ENCODE data around the gene PRKCH.

- TF ChIP-seq USF2 (IDR thresholded peaks at IDR 0.05) (no peak), CTCF (IDR thresholded peaks at IDR 0.05) (no peak), HDAC2 (IDR thresholded peaks at IDR 0.05) (no peak), REST (IDR thresholded peaks at IDR 0.05) (no peak), PHF8 (IDR thresholded peaks at IDR 0.05; ENCODE audit: borderline replicate concordance, low read depth) (no peak), POLR2A (IDR thresholded peaks at IDR 0.05; ENCODE audit: low read length) (no peak), SREBF2 (IDR thresholded peaks at IDR 0.05) (no peak), HOXB5 (CRISPR knock-in tag; IDR thresholded peaks at IDR 0.05) (no peak), TFCP2L1 (CRISPR knock-in tag; IDR thresholded peaks at IDR 0.05) (no peak), SMC3 (IDR thresholded peaks at IDR 0.05) (no peak), EP300 (IDR thresholded peaks at IDR 0.05) (no peak)
These were observed 75.3 kb downstream of the PRKCH start for GRCh38 chr14:61396694-61397093.

All from A549 (cell line).